Jurkat, Clone E6-1 (cell line): ENCODE results near the gene RUSF1.

ENCODE experiments used
- DNase-seq: peaks from one replicate; pipeline ENCODE4 v3.0.0-alpha.2; 2011; ENCODE audit warnings: low read depth, low spot score
- H3K4me3 ChIP-seq: 2 replicates; pipeline ENCODE4 v1.5.1; 2011; ENCODE audit warnings: mild to moderate bottlenecking, low read length, control low read depth, moderate library complexity

RUSF1 gene

GRCh38 chr16:31474773-31475738 lies 33.1 kb downstream of the RUSF1 start:
- no peak for DNase-seq
- no peak overlapping the region for H3K4me3 ChIP-seq

GRCh38 chr16:31474173-31474714 lies 33.9 kb downstream of the RUSF1 start:
- no peak overlapping the region for H3K4me3 ChIP-seq
- no peak for DNase-seq

DNA sequence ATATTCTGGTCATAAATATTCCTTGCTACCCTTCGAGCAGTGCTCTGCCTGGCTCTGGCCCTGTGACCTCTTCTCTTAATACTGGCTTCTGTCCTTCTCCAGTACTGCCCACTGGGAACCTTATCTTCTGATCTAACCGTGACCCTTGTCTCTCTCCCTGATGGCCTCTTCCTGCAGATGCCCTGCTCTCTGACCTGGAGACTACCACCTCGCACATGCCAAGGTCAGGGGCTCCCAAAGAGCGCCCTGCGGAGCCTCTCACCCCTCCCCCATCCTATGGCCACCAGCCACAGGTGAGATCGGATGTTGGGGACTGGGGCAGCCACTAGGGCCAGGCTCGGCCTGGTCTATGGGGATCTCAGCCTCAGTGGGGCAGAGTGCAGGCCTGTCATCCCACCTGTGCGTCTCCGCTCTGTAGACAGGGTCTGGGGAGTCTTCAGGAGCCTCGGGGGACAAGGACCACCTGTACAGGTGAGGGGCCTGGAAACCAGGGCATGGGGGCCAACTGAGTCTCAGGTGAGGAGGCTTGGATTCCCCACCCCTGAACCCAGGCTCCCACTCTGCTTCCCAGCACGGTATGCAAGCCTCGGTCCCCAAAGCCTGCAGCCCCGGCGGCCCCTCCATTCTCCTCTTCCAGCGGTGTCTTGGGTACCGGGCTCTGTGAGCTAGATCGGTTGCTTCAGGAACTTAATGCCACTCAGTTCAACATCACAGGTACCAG lies 34.8 kb downstream of the RUSF1 start:
- no peak for DNase-seq
- no peak overlapping the region for H3K4me3 ChIP-seq

DNA sequence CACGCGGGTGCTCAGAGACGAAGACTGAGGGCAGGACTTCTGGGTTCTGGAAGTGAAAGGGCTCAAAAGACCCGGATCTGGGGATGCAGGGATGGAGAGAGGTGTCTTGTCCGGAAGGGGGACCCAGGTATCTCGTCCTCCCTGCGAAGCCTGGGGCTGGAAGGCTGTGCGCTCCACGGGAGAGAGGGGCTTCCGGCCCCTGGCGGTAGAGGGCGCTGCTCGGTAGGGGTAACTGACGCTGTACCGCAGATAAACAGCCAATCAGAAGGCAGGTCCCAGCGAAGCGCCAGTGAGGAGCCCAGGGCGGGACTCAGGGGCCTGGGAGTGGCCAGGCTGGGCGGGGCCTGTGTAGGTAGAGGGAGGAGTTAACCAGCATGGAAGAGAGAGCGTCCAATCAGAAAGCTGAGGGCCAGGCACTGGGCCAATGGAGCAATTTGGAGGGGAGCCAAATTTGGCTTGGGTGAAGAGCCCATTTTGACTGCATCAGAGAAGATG lies 35.4 kb downstream of the RUSF1 start:
- no peak for DNase-seq
- no peak overlapping the region for H3K4me3 ChIP-seq

DNA sequence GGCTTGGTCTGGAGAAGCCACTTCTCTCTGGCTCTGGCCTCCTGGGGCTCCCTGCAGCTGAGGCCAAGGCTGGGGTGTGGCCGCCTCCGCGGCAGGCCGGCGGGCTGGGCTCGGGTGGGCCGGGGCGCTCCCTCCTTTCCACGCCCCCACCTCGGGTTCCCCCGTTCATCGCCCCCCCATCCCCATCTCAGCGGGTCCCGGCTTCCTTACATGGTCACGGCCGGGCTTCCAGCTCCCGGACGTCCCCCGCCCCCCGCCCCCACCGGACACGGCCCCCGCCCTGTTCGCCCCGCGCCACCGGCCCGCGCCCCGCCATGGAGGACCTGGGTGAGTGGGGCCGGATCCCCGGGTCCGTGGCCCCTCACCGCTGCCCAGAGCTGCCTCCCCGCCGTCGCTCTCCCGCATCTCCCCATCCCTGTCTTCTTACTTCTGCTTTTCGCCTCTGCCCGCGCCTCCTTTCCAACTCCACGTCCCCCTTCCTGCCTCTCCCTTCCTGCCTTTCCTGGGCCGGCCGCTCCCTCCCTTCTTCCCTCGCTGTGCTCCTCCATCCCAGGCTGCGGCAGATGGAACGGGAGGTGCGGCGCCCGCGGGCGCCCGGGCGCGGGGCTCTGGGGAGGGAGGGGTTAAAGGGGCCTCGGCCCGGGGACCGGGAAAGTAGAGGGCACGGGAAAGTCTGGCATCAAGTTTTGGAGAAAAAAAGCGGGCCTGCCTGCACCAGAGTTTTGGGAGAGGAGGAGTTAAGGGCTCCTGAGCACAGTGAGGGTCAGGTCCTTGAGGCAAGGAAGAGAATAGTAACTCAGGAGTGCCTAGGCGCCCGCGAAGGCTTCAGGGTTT lies 36.1 kb downstream of the RUSF1 start, which contains the start of gene TGFB1I1:
Gene TGFB1I1 (plus strand): TSS at position 278 of the 834 bp plus-strand sequence. CDS start 37 bp downstream, at position 315.
- H3K4me3 ChIP-seq: no peak within 1 kb of the TSS
- no peak for DNase-seq

DNA sequence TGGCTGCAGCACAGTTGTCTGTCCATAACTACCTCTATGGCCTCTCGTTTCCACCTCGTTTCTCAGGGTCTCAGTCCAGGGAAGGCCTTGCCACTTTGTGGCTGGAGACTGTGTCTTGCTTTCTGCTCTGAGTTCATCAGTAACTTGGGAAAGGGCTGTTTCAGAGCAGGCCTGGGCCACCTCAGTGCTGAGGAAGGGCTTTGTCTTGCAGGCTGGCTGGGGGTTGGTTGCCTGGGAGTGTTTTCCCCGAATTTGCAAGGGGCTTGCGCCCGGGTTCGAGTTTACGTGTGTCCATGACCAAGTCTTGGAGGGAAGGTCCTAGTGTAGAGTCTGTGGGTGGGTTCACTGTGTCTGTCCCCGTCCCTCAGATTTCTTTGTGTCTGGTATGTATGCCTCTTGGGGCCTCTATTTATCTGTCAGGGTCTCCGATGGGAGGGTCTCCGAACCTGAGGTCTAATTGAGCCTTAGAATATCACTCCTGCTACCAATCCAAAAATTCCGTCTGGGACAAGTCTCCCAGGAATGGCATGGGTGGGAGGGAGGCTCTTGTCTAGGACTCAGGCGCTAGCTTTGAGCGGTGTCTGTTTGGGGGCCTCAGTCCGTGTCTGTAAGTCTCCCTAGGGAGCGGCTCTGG lies 36.8 kb downstream of the RUSF1 start:
- DNase-seq: no peak
- H3K4me3 ChIP-seq: no peak overlapping the region

DNA sequence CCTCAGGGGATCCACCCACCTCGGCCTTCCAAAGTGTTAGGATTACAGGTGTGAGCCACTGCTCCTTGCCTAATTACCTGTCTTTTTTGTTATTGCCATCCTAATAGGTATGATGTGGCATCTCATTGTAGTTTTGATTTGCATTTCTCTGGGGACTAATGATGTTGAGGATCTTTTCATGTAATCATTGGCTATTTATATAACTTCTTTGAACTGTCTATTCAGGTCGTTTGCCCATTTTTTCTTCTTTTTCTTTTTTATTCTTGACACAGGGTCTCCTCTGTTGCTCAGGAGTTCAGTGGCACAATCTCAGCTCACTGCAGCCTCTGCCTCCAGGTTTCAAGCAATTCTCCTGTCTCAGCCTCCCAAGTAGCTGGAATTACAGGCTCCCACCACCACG lies 37.6 kb downstream of the RUSF1 start:
- H3K4me3 ChIP-seq: no peak overlapping the region
- DNase-seq: no peak

DNA sequence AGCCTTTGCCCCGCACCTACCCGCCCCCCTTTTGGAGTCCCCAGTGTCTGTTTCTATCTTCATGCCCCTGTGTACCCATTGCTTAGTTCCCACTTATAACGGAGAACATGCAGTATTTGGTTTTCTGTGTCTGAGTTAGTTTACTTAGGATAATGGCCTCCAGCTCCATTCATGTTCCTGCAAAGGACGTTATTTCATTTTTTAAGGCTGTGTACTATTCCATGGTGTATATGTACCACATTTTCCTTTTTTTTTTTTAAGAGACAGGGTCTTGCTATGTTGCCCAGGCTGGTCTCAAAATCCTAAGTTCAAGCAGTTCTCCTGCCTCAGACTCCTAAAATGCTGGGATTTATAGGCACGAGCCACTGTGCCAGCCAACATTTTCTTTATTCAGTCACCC lies 40.3 kb downstream of the RUSF1 start:
- DNase-seq: no peak
- no peak overlapping the region for H3K4me3 ChIP-seq

GRCh38 chr16:31467151-31467773 lies 40.9 kb downstream of the RUSF1 start:
- no peak for DNase-seq
- H3K4me3 ChIP-seq: no peak overlapping the region

GRCh38 chr16:31466381-31466841 lies 41.8 kb downstream of the RUSF1 start:
- no peak for DNase-seq
- no peak overlapping the region for H3K4me3 ChIP-seq

GRCh38 chr16:31465788-31466370 lies 42.3 kb downstream of the RUSF1 start:
- DNase-seq: no peak

DNA sequence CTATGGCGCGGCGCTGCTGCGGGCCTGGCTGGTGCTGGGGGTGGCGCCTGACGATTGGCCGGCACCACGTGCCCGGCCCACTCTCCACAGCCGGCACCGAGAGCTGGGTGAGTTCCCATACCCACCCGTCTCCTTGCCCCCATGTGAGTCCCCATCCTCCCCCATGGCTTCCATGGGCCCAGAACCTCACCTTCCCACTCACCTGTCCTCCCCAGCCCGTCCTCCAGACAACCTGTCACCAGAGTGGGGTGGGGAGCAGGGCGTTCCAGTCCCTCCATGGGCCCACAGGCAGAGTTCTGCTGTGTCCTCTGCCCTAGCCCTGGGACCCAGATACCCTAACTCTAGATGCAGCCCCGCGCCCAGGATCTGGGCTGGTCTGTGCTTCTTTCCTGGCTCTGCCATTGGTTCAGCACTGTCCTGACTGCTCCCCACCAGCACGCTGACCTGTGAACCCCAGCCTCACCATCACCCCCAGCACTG lies 43.4 kb downstream of the RUSF1 start:
- no peak overlapping the region for H3K4me3 ChIP-seq
- DNase-seq: no peak

More at GRCh38 chr16:31465788-31466370, 42.3 kb downstream of the RUSF1 start:
- no peak overlapping the region for H3K4me3 ChIP-seq

DNA sequence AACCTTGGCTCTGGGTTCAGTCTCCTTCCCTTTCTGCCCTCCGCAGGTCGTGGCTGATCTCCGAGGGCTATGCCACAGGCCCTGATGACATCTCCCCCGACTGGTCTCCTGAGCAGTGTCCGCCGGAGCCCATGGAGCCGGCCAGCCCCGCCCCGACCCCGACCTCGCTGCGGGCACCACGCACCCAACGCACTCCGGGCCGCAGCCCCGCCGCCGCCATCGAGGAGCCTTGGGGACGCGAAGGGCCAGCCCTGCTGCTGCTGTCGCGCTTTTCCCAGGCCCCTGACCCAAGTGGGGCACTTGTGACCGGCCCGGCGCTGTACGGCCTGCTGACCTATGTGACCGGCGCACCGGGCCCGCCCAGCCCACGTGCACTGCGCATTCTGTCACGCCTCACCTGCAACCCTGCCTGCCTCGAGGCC lies 43.8 kb downstream of the RUSF1 start:
- H3K4me3 ChIP-seq: no peak overlapping the region
- DNase-seq: no peak

DNA sequence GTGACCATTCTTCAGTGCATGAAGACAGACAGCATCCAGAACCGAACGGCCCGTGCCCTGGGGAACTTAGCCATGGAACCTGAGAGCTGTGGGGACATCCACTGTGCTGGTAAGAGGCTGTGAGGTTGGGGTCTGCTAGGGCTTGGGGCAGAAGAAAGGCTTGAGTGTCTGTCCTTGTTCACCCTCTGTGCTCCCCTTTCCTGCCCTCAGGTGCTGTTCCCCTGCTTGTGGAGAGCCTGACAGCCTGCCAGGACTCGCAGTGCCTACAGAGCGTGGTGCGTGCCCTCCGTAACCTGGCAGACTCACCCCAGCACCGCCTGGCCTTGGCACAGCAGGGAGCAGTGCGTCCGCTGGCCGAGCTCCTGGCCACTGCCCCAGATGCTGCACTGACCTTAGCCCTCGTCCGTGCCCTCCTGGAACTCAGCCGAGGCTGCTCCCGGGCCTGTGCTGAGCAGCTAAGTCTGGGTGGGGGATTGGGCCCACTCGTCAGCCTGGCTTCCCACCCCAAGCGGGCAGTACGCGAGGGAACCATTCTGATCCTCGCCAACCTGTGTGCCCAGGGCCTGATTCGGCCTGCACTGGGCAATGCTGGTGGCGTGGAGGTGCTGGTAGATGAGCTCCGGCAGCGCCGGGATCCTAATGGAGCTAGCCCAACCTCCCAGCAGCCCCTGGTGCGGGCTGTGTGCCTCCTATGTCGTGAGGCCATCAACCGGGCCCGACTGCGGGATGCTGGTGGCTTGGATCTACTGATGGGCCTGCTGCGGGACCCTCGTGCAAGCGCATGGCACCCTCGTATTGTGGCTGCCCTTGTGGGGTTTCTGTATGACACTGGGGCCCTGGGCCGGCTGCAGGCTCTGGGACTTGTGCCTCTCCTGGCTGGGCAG lies 46.0 kb downstream of the RUSF1 start:
- no peak overlapping the region for H3K4me3 ChIP-seq
- no peak for DNase-seq

DNA sequence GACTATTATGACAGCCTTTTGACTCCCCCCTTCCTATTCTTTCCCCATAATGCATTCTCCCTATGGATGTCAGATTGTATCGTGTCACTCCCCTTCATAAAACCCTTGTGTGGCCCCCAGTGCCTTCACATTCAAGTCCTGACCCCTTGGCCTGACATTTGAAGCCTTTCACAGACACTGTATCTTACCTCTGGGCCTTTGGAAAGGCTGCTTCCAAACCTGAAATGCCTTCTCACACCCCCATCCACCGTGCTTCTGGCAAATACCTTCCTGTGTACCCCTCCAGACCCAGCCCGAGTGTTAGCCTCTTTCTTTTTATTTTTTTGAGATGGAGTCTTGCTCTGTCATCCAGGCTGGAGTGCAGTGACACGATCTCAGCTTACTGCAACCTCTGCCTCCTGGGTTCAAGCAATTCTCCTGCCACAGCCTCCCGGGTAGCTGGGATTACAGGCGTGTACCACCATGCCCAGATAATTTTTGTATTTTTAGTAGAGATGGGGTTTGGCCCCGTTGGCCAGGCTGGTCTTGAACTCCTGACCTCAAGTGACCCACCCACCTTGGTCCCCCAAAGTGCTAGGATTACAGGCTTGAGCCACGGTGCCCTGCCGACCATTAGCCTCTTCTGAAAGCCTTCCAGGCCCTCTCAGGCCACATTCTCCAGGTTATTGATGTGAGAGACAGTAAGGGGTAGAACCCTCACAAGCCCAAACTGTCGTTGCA lies 46.8 kb downstream of the RUSF1 start:
- DNase-seq: no peak
- no peak overlapping the region for H3K4me3 ChIP-seq

GRCh38 chr16:31460582-31461002 lies 47.6 kb downstream of the RUSF1 start:
- DNase-seq: peak; percentile 70
- H3K4me3 ChIP-seq: peak overlapping the region; percentile 61
